ENCODE results near the gene CBARP. TPM values are rescaled to one million over a fixed set of nuclear protein-coding genes. Genes with fewer than 3 reads are reported as not detected.

The CBARP gene
- total and polyA plus RNA-seq, 2 of the 13 experiments (the other 11 are each of a cell fraction or from before 2014, with no cell fraction given), result 1.2 to 1.4 TPM

- TF ChIP-seq, protein P1, sequence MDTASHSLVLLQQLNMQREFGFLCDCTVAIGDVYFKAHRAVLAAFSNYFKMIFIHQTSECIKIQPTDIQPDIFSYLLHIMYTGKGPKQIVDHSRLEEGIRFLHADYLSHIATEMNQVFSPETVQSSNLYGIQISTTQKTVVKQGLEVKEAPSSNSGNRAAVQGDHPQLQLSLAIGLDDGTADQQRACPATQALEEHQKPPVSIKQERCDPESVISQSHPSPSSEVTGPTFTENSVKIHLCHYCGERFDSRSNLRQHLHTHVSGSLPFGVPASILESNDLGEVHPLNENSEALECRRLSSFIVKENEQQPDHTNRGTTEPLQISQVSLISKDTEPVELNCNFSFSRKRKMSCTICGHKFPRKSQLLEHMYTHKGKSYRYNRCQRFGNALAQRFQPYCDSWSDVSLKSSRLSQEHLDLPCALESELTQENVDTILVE (CRISPR knock-in tag; IDR thresholded peaks at IDR 0.05), result no peak; the same call in 1 of the 2 replicates
- no peak for TF ChIP-seq SMAD9 (CRISPR knock-in tag; IDR thresholded peaks at IDR 0.05)
- TF ChIP-seq, protein P2, sequence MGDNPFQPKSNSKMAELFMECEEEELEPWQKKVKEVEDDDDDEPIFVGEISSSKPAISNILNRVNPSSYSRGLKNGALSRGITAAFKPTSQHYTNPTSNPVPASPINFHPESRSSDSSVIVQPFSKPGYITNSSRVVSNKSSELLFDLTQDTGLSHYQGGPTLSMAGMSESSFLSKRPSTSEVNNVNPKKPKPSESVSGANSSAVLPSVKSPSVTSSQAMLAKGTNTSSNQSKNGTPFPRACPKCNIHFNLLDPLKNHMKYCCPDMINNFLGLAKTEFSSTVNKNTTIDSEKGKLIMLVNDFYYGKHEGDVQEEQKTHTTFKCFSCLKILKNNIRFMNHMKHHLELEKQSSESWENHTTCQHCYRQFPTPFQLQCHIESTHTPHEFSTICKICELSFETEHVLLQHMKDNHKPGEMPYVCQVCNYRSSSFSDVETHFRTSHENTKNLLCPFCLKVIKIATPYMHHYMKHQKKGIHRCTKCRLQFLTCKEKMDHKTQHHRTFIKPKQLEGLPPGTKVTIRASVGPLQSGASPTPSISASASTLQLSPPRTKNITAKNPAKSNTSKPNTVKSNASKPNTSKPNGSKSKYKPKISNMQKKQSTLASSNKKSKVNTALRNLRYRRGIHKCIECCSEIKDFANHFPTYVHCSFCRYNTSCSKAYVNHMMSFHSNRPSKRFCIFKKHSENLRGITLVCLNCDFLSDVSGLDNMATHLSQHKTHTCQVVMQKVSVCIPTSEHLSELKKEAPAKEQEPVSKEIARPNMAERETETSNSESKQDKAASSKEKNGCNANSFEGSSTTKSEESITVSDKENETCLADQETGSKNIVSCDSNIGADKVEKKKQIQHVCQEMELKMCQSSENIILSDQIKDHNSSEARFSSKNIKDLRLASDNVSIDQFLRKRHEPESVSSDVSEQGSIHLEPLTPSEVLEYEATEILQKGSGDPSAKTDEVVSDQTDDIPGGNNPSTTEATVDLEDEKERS (CRISPR knock-in tag; IDR thresholded peaks at IDR 0.05), result no peak
- TF ChIP-seq SNAI1 (CRISPR knock-in tag; IDR thresholded peaks at IDR 0.05; ENCODE audit: borderline replicate concordance), result peak; percentile 30; the same call in 1 of the 2 replicates
- TF ChIP-seq ZNF180 (CRISPR knock-in tag; IDR thresholded peaks at IDR 0.05; ENCODE audit: borderline replicate concordance, low read depth), result no peak
- no peak for TF ChIP-seq ZFP41 (CRISPR knock-in tag; IDR thresholded peaks at IDR 0.05; ENCODE audit: borderline replicate concordance)
- peak; percentile 36; the same call in 1 of the 2 replicates for TF ChIP-seq UBTF (CRISPR knock-in tag; IDR thresholded peaks at IDR 0.05)
- TF ChIP-seq HNF1B (CRISPR knock-in tag; IDR thresholded peaks at IDR 0.05), result no peak
- TF ChIP-seq, protein P3, sequence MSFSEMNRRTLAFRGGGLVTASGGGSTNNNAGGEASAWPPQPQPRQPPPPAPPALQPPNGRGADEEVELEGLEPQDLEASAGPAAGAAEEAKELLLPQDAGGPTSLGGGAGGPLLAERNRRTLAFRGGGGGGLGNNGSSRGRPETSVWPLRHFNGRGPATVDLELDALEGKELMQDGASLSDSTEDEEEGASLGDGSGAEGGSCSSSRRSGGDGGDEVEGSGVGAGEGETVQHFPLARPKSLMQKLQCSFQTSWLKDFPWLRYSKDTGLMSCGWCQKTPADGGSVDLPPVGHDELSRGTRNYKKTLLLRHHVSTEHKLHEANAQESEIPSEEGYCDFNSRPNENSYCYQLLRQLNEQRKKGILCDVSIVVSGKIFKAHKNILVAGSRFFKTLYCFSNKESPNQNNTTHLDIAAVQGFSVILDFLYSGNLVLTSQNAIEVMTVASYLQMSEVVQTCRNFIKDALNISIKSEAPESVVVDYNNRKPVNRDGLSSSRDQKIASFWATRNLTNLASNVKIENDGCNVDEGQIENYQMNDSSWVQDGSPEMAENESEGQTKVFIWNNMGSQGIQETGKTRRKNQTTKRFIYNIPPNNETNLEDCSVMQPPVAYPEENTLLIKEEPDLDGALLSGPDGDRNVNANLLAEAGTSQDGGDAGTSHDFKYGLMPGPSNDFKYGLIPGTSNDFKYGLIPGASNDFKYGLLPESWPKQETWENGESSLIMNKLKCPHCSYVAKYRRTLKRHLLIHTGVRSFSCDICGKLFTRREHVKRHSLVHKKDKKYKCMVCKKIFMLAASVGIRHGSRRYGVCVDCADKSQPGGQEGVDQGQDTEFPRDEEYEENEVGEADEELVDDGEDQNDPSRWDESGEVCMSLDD (CRISPR knock-in tag; IDR thresholded peaks at IDR 0.05; ENCODE audit: borderline replicate concordance), result no peak
- TF ChIP-seq ZNF609 (CRISPR knock-in tag; IDR thresholded peaks at IDR 0.05; ENCODE audit: borderline replicate concordance), result no peak
These were observed 13.8 kb upstream of the CBARP start (continued) for GRCh38 chr19:1251330-1252220.
